ENCODE results near the gene SLC39A6.

- no peak for TF ChIP-seq CTCF (IDR thresholded peaks at IDR 0.05)
- TF ChIP-seq POLR2A (IDR thresholded peaks at IDR 0.05), result no peak
These were observed 43.9 kb downstream of the SLC39A6 start for GRCh38 chr18:36085195-36085594.
